Panc1 (cell line): ENCODE results near the gene CTNNAL1. TPM values are rescaled to one million over a fixed set of nuclear protein-coding genes. Genes with fewer than 3 reads are reported as not detected.

Experiments used
- ATAC-seq: fragments of 200-7000 bp; cut with Tn5 transposase; 2 replicates; pipeline ENCODE4 v1.9.1; 2020; ENCODE audit warnings: mild to moderate bottlenecking, moderate library complexity
- BruUV-seq: library from RNA; stranded (reverse); fragments of 400-500 nt; replicated peaks from 2 replicates; lab custom pipeline; 2021; lab: Mats Ljungman, UMichigan
- CTCF ChIA-PET: fragments of 300-600 bp; sonication (Branson Sonifier 250); formaldehyde crosslinking; loops from one replicate; lab custom pipeline; 2022; ENCODE audit warnings: antibody characterized with exemption; lab: Charles Lee
- POLR2A ChIA-PET: fragments of 300-600 bp; sonication (Branson Sonifier 250); formaldehyde crosslinking; loops from one replicate; lab custom pipeline; 2022; ENCODE audit warnings: antibody characterized with exemption; lab: Charles Lee
- DNase-seq: peaks from one replicate; pipeline ENCODE4 v3.0.0-alpha.2; 2010; ENCODE audit warnings: low read depth, low spot score
- H3K27ac ChIP-seq: 2 replicates; pipeline ENCODE4 v1.5.1; 2011; ENCODE audit warnings: mild to moderate bottlenecking, low read length, inconsistent platforms
- H3K27me3 ChIP-seq: fragments of 200-500 bp; sonication (Bioruptor generic); 2 replicates; pipeline ENCODE4 v1.6.0; 2014; ENCODE audit warnings: low read length, inconsistent platforms; ENCODE audit not compliant: control insufficient read depth, insufficient read depth
- H3K36me3 ChIP-seq: fragments of 200-500 bp; sonication (Bioruptor generic); 2 replicates; pipeline ENCODE4 v1.5.1; 2014; ENCODE audit warnings: inconsistent platforms, mild to moderate bottlenecking, low read length, moderate library complexity; ENCODE audit not compliant: control insufficient read depth, insufficient read depth
- H3K4me1 ChIP-seq: 2 replicates; pipeline ENCODE4 v1.5.1; 2011; ENCODE audit warnings: inconsistent platforms, mild to moderate bottlenecking, low read length, moderate library complexity; ENCODE audit not compliant: control insufficient read depth, insufficient read depth
- H3K4me3 ChIP-seq, 2 experiments: 2 replicates each; pipeline ENCODE4 v1.5.1; 2011 to 2012; ENCODE audit warnings: low read depth in 2 of 2, low read length in 2 of 2, mild to moderate bottlenecking in 2 of 2, inconsistent platforms in 1 of 2, moderate library complexity in 1 of 2
- H3K9me3 ChIP-seq: fragments of 200-500 bp; sonication (Bioruptor generic); 2 replicates; pipeline ENCODE4 v1.5.1; 2014; ENCODE audit warnings: low read depth, mild to moderate bottlenecking, inconsistent platforms, low read length, moderate library complexity; ENCODE audit not compliant: control insufficient read depth, insufficient read depth
- CTCF ChIP-seq: fragments of 450-650 bp; IDR thresholded peaks from 2 replicates; pipeline ENCODE4 v1.5.1; 2017; ENCODE audit warnings: mild to moderate bottlenecking
- POLR2AphosphoS5 ChIP-seq: IDR thresholded peaks from 2 replicates; pipeline ENCODE4 v1.6.1; 2012; ENCODE audit warnings: mild to moderate bottlenecking, low read depth, low read length, moderate library complexity
- REST ChIP-seq, 2 experiments: IDR thresholded peaks; 2 replicates each; pipeline ENCODE4 v1.6.1; 2011 to 2012; ENCODE audit warnings: low read depth in 2 of 2, control low read depth in 1 of 2, low read length in 1 of 2, mild to moderate bottlenecking in 1 of 2, moderate library complexity in 1 of 2; ENCODE audit not compliant: insufficient read depth in 1 of 2
- SIN3A ChIP-seq: IDR thresholded peaks from 2 replicates; pipeline ENCODE4 v1.6.1; 2012; ENCODE audit warnings: low read depth, mild to moderate bottlenecking, low read length, moderate library complexity, borderline replicate concordance; ENCODE audit not compliant: insufficient read depth
- TCF7L2 ChIP-seq: IDR thresholded peaks from 2 replicates; pipeline ENCODE4 v1.6.1; 2011; ENCODE audit warnings: mild to moderate bottlenecking, low read depth, low read length, inconsistent platforms
- in situ Hi-C: cut with HindIII; loops from 2 replicates; pipeline ENCODE4 v1.10.0; 2016; ENCODE audit warnings: low sequenced_read_pairs, low pct_unique_long_range_greater_than_20kb
- intact Hi-C: fragments of 100-400 bp; cut with micrococcal nuclease; formaldehyde crosslinking; loops from one replicate; pipeline ENCODE4 v1.10.0; 2022; ENCODE audit not compliant: unreplicated experiment
- total RNA-seq: library from RNA; stranded (reverse); gene quantifications from one replicate; pipeline ENCODE4 v1.2.1, GENCODE V29; 2021; ENCODE audit not compliant: unreplicated experiment

Gene CTNNAL1
- total RNA-seq, 1 experiment from 2014 or later = 79.8 TPM

DNA sequence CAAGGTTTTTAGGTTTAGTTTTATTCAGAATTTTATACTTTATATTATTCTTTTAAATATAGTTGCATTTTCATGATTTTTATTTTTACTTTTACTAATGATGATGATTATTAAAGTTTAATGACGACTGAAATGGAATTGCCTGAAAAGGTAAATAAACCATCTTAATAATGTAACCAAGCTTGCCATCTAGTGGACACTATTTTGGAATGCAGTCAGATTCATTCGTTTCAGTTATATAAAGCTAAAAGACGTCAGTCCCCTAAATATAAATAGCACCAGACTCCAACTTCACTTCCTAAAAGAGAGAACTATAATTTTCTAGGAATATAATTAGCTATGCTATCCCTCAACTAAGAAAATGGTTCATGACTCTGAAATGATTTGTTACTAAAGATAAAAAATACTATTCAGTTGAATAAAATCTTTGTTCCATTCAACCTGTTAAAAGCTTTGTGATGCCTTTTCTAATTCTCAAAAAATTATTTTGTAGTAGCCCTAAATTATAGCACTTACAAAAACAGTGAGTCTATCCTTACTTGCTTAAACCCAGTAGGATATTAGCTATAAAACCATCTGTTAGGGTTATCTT, 59.2 kb downstream of the CTNNAL1 start:
- intact Hi-C loops (no loop called here), in situ Hi-C loops (no loop called here)
- no peak overlapping the region for H3K4me3 ChIP-seq
- no peaks in the 10 kb centered on the region for H3K4me1 ChIP-seq
- peaks cover 4% of the 10 kb centered on the region; the same call in 1 of the 2 replicates for H3K36me3 ChIP-seq
- CTCF ChIA-PET = interaction anchor here (0.6 to 0.8 kb wide), 4 partner anchors 9 to 191 kb away, joined by 3 read pairs; no protein-coding TSS in a partner anchor
- H3K27ac ChIP-seq = no peak overlapping the region
- ATAC-seq (no peak), DNase-seq (no peak)
- no peaks in the 10 kb centered on the region for H3K9me3 ChIP-seq
- no TSS peak for BruUV-seq
- TF ChIP-seq TCF7L2 (no peak), CTCF (peak; percentile 66; the same call in 1 of the 2 replicates)
- POLR2A ChIA-PET = no interaction called here
- no peaks in the 10 kb centered on the region for H3K27me3 ChIP-seq

- POLR2A ChIA-PET = no interaction called here
- Histone ChIP-seq H3K36me3 (peaks cover 4% of the 10 kb centered on the region; the same call in 1 of the 2 replicates), H3K27ac (no peak overlapping the region), H3K9me3 (no peaks in the 10 kb centered on the region), H3K4me3 (no peak overlapping the region), H3K4me1 (no peaks in the 10 kb centered on the region), H3K27me3 (no peaks in the 10 kb centered on the region)
- in situ Hi-C loops (no loop called here), intact Hi-C loops (no loop called here)
- DNase-seq (no peak), ATAC-seq (no peak)
- CTCF ChIA-PET = interaction anchor here (0.7 kb wide), 1 partner anchor 68 kb away, joined by 5 read pairs; no protein-coding TSS in a partner anchor
- TF ChIP-seq CTCF = no peak
- TF ChIP-seq POLR2AphosphoS5 = no peak
- no peak for TF ChIP-seq TCF7L2
- no peak for TF ChIP-seq SIN3A
- TF ChIP-seq REST (IDR thresholded peaks at IDR 0.05; ENCODE audit: insufficient read depth in 1 of 2, low read depth in 2 of 2, low read length in 1 of 2) = no peak
- no TSS peak for BruUV-seq
Observed at GRCh38 chr9:108951578-108951977, 61.7 kb downstream of the CTNNAL1 start.
